HepG2 (cell line): ENCODE measurements around the gene GNMT. TPM values are rescaled to one million over a fixed set of nuclear protein-coding genes. Genes with fewer than 3 reads are reported as not detected.

Experiments
- ARNTL ChIP-seq: sonication (generic); formaldehyde crosslinking; IDR thresholded peaks from 2 replicates; pipeline ENCODE4 v1.4.0; 2020; ENCODE audit warnings: mild to moderate bottlenecking, missing genetic modification reagents
- BORCS8-MEF2B ChIP-seq: sonication (generic); formaldehyde crosslinking; IDR thresholded peaks from 2 replicates; pipeline ENCODE4 v1.8.0; 2022; ENCODE audit warnings: mild to moderate bottlenecking, missing genetic modification reagents
- FOXP1 ChIP-seq, 2 experiments: fragments of 450-650 bp in 1 of 2; IDR thresholded peaks; 2 replicates each; pipeline ENCODE4 v1.6.1; 2017 to 2018; ENCODE audit warnings: antibody characterized with exemption in 1 of 2
- GLI4 ChIP-seq: sonication (generic); formaldehyde crosslinking; IDR thresholded peaks from 2 replicates; pipeline ENCODE4 v1.5.1; 2020; ENCODE audit warnings: missing genetic modification reagents, mild to moderate bottlenecking, moderate library complexity, borderline replicate concordance
- HMG20A ChIP-seq: IDR thresholded peaks from 2 replicates; pipeline ENCODE4 v1.6.1; 2016; ENCODE audit warnings: borderline replicate concordance
- HNF1A ChIP-seq, 2 experiments: sonication (generic) in 1 of 2; formaldehyde crosslinking in 1 of 2; IDR thresholded peaks; 2 replicates each; pipeline versions ENCODE4 v1.4.0 to v1.6.1; 2016 to 2020; ENCODE audit warnings: borderline replicate concordance in 1 of 2, low read depth in 1 of 2, mild to moderate bottlenecking in 1 of 2, missing genetic modification reagents in 1 of 2
- HOMEZ ChIP-seq: IDR thresholded peaks from 2 replicates; pipeline ENCODE4 v1.6.1; 2016; ENCODE audit warnings: low read depth
- JDP2 ChIP-seq: sonication (generic); formaldehyde crosslinking; IDR thresholded peaks from 2 replicates; pipeline ENCODE4 v1.8.1; 2022; ENCODE audit warnings: missing genetic modification reagents, borderline replicate concordance
- LCORL ChIP-seq, 2 experiments: fragments of 450-650 bp in 1 of 2; sonication (generic) in 1 of 2; formaldehyde crosslinking in 1 of 2; IDR thresholded peaks; 2 replicates each; pipeline versions ENCODE4 v1.5.0 to v1.6.1; 2017 to 2020; ENCODE audit warnings: antibody characterized with exemption in 1 of 2, missing genetic modification reagents in 1 of 2
- MIER3 ChIP-seq: IDR thresholded peaks from 2 replicates; pipeline ENCODE4 v1.6.1; 2016; ENCODE audit warnings: missing compliant biosample characterization, borderline replicate concordance
- MLLT10 ChIP-seq: sonication (generic); formaldehyde crosslinking; IDR thresholded peaks from 2 replicates; pipeline ENCODE4 v1.4.0; 2020; ENCODE audit warnings: missing genetic modification reagents
- PREB ChIP-seq: sonication (generic); formaldehyde crosslinking; IDR thresholded peaks from 2 replicates; pipeline ENCODE4 v1.4.0; 2020; ENCODE audit warnings: missing genetic modification reagents
- SP5 ChIP-seq: IDR thresholded peaks from 2 replicates; pipeline ENCODE4 v1.6.1; 2016; ENCODE audit warnings: low read depth, borderline replicate concordance
- SRSF1 ChIP-seq: fragments of 200-400 bp; formaldehyde crosslinking; optimal IDR thresholded peaks from 2 replicates; pipeline ENCODE3; 2017; ENCODE audit warnings: mild to moderate bottlenecking, low read depth, low read length, moderate library complexity
- SRSF4 ChIP-seq: fragments of 200-400 bp; formaldehyde crosslinking; IDR thresholded peaks from one replicate; pipeline ENCODE4 v1.6.1; 2018; ENCODE audit warnings: mild to moderate bottlenecking, low read depth, low read length, moderate library complexity; ENCODE audit not compliant: poor library complexity, severe bottlenecking
- STAT5B ChIP-seq: sonication (generic); formaldehyde crosslinking; IDR thresholded peaks from 2 replicates; pipeline ENCODE4 v1.4.0; 2020; ENCODE audit warnings: missing genetic modification reagents
- ZMAT5 ChIP-seq: sonication (generic); formaldehyde crosslinking; IDR thresholded peaks from 2 replicates; pipeline ENCODE4 v1.5.0; 2020; ENCODE audit warnings: mild to moderate bottlenecking, low read depth, missing genetic modification reagents, borderline replicate concordance
- ZNF317 ChIP-seq: sonication (generic); formaldehyde crosslinking; IDR thresholded peaks from 2 replicates; pipeline ENCODE4 v1.5.0; 2020; ENCODE audit warnings: mild to moderate bottlenecking, missing genetic modification reagents
- ZNF761 ChIP-seq: sonication (generic); formaldehyde crosslinking; conservative IDR thresholded peaks from 2 replicates; pipeline ENCODE4 v1.4.0; 2020; ENCODE audit warnings: mild to moderate bottlenecking, missing genetic modification reagents
- ZNF841 ChIP-seq: sonication (generic); formaldehyde crosslinking; IDR thresholded peaks from 2 replicates; pipeline ENCODE4 v1.8.1; 2023; ENCODE audit warnings: missing genetic modification reagents, borderline replicate concordance
- ZSCAN29 ChIP-seq: sonication (generic); formaldehyde crosslinking; conservative IDR thresholded peaks from 2 replicates; pipeline ENCODE4 v1.4.0; 2020; ENCODE audit warnings: mild to moderate bottlenecking, missing genetic modification reagents
- polyA plus RNA-seq, 8 experiments: library from polyadenylated mRNA; depleted of rRNA in 3 of 8; stranded (reverse) in 7 of 8; unstranded in 1 of 8; fragments of >200 nt; fragmentation: Illumina TruSeq in 4 of 8; extraction: Trizol in 4 of 8; gene quantifications; 2 replicates each; pipeline versions ENCODE4 v1.2.1 to v1.2.3, GENCODE V29; 2011 to 2016; ENCODE audit warnings: low read depth in 4 of 8, missing spikeins in 1 of 8, mixed read lengths in 1 of 8; ENCODE audit not compliant: insufficient read depth in 1 of 8
- total RNA-seq, 5 experiments: library from RNA; depleted of rRNA; stranded (reverse); fragments of >200 nt; fragmentation: Illumina TruSeq; extraction: Trizol; gene quantifications; 2 replicates each; pipeline ENCODE4 v1.2.3, GENCODE V29; 2016; ENCODE audit warnings: low read depth in 1 of 5

The GNMT gene
- total and polyA plus RNA-seq, 2 of the 13 experiments (the other 11 are each of a cell fraction or from before 2014, with no cell fraction given) = 2.8 to 7.0 TPM

GRCh38 chr6:42984001-42984923 is 23.7 kb downstream of the GNMT start, which contains the start of gene PPP2R5D (continued):
- TF ChIP-seq FOXP1 (IDR thresholded peaks at IDR 0.05) = no peak
- TF ChIP-seq FOXP1 (CRISPR knock-in tag; IDR thresholded peaks at IDR 0.05) = no peak
- no peak for TF ChIP-seq GLI4
- TF ChIP-seq SRSF4 = no peak
- TF ChIP-seq JDP2 (CRISPR knock-in tag) = no peak
- TF ChIP-seq SP5 (CRISPR knock-in tag) = no peak
- TF ChIP-seq ZNF761 (CRISPR knock-in tag) = 0 out of 2 replicates have a peak, but pooled peaks have one; percentile 11
- no peak; the same call in 1 of the 2 replicates for TF ChIP-seq HOMEZ (CRISPR knock-in tag)
- TF ChIP-seq HNF1A (IDR thresholded peaks at IDR 0.05; ENCODE audit: low read depth) = no peak
- TF ChIP-seq HNF1A (CRISPR knock-in tag; IDR thresholded peaks at IDR 0.05; ENCODE audit: borderline replicate concordance) = no peak; the same call in 1 of the 2 replicates
- no peak for TF ChIP-seq ZNF841 (CRISPR knock-in tag)
- TF ChIP-seq ZNF317 (CRISPR knock-in tag) = peak; percentile 81; the same call in 1 of the 2 replicates
- TF ChIP-seq STAT5B (CRISPR knock-in tag) = no peak
- no peak for TF ChIP-seq ZMAT5
- no peak for TF ChIP-seq HMG20A (CRISPR knock-in tag)
- TF ChIP-seq MLLT10 = no peak
- TF ChIP-seq BORCS8-MEF2B (CRISPR knock-in tag) = peak; percentile 91
- TF ChIP-seq LCORL (IDR thresholded peaks at IDR 0.05) = no peak
- peak; percentile 72; the same call in 1 of the 2 replicates for TF ChIP-seq LCORL (CRISPR knock-in tag; IDR thresholded peaks at IDR 0.05)
- TF ChIP-seq ARNTL = no peak
- peak; percentile 70 for TF ChIP-seq MIER3
- TF ChIP-seq ZSCAN29 (CRISPR knock-in tag) = no peak
- peak; percentile 53; the same call in 1 of the 2 replicates for TF ChIP-seq PREB
- peak; percentile 52 for TF ChIP-seq SRSF1
